Endometrial microvascular endothelial cells (primary cell): ENCODE measurements around the gene DCXR. TPM values are rescaled to one million over a fixed set of nuclear protein-coding genes. Genes with fewer than 3 reads are reported as not detected.

ENCODE experiments used
- in situ Hi-C: cut with HindIII; loops from 2 replicates; pipeline ENCODE4 v1.10.0; 2017; ENCODE audit warnings: low sequenced_read_pairs, low pct_unique_long_range_greater_than_20kb; ENCODE audit errors: inconsistent ontology term
- total RNA-seq: library from RNA; depleted of rRNA; stranded (reverse); fragments of >200 nt; gene quantifications from one replicate; pipeline ENCODE4 v1.2.3, GENCODE V29; 2015; ENCODE audit errors: inconsistent ontology term

Gene DCXR
- 133 TPM for total RNA-seq

DNA sequence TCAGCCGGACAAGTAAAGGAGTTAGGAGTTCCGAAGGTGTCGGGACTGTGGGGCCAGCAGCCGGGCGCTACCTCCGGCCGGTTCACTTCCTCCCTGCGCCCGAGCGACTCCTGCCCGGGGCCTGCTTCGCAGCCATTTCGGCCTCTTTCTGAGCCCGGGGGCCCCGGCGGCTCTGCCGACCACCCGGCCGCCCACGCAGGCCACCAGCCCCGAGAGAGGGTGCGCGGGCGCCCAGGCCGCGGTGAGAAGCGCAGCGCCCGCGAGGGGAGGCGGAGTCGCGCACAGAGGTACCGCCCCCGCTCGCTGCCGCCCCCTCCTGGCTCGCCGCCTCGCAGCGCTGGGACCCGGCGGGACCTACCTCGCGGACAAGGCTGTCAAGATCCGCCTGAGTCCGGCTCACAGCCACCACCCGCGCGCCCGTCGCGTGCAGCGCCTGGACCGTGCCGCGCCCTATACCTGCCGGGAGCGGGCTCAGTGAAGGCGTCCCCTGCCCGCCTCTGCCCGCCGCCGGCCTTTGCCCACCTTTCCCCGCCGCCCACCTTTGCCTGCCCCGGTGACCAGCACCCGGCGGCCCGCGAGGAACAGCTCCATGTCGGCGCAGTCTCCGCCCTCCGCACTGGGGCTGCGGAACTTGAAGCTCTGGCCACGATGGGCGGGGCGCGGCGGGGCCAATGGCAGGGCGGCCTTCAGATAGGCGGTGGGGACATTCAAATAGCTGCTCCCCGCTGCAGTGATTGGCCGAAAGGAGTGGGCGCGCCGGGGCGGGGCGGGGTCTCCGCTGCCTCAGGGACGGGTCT, at the start of gene DCXR:
TSS of gene DCXR (minus strand) at position 606 of the 797 bp plus-strand sequence. CDS start at position 591, 15 bp downstream.
- in situ Hi-C loops, result no loop called here

DNA sequence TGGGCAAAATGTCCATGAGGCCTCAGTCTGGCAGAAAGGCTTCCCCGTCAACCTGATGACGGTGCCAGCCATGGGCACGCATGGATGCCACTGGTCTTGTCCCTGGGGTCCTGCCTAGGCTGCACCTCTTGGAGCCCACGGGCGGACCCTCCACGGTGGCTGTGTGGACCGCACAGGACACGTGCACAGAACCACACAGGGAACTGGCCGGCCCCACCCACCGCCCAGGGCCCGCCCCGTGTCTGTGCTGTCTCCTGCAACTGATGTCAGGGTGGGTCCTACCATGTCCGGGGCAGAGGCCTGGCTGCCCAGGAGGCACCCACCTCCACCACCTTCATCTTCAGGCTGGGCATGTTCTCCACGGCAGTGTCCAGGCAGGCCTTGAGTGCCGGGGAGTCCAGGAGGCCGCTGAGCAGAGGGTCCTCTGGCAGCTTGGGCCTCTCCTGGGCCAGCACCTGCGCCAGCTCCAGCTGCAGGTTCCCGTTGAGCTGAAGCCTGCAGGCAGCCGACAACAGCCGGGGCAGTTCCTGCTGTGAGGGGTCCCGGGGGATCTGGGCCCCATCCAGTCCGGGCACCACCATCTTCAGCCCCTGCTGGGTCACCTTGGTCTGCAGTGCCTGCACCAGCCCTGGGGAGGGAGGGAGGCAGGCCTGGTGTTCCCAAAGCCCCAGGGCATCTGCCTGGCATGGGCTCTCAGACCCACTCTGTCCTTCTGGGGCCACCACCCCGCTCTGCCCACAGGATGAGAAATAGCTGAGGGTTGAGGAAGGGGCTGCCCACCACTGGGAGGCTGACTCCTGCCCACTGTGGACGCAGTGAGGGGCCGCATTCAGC, 48.7 kb upstream of the DCXR start:
- in situ Hi-C loops, result no loop called here

DNA sequence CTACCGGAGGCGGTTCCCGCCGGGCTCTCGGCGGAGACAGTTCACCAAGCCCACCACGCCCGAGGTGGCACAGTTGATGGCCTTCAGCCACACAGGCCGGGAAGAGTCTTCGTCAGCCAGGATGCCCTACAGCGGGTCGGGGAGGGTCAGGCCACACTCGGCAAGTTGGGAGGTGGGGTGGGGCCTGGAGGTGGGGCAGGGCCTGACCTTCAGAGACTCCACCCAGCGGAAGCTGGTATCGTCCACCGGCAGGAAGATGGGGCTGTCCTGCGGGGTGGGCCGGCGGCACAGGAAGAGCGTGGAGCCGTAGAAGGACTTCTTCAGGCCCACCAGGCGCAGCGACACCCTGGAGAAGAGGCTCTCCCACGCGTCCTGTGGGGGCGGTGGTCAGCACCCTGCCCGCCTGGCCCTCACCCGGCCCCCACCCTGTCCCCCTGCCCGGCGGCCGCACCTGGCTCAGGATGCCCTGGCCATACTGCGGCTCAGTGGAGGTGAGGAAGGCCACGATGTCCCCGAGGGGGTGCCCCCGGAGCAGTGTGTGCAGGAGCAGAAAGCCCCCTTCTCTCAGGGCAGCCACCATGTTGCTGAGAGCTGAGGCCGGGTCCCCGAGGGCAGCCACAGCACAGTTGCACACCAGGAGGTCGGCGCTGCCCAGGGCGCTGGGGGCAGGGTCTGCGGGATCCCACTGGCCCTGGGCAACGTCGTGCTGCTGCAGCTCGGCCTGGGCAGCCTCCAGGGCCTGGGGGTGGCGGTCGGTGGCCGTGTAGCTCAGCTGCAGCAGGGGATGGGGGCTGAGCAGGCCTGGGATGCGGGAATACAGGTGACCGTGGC, 47.7 kb upstream of the DCXR start:
- in situ Hi-C loops, result no loop called here

DNA sequence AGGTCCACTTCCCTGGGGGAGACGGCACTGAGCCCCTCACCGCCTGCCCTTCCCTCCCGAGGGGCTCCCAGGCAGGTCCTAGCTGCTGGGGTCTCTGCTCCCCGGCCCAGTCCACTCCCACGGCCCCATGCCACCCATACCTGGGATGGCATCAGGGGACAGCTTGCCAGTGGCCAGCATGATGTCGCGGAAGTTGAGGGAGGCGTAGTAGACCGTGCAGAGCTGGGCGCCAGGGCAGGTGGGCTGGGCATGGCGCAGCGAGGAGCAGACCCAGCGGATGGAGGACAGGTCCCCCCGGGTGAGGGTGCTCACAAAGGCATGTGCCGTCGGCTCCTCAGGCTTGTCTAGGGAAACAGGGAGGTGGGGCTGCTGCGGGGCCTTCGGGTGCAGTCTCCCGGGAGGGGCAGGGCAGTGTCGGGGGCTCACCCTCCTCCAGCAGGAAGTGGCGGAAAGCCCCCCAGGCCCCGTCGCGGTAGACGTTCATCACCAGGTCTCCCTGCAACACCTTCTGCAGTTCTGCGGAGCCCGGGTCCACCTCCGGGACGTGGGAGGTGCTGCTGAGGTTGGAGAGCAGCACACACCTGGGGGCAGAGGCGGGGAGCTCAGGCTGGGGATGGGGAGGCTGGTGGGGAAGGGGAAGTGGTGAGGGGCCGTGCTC, 47.0 kb upstream of the DCXR start:
- in situ Hi-C loops, result no loop called here

DNA sequence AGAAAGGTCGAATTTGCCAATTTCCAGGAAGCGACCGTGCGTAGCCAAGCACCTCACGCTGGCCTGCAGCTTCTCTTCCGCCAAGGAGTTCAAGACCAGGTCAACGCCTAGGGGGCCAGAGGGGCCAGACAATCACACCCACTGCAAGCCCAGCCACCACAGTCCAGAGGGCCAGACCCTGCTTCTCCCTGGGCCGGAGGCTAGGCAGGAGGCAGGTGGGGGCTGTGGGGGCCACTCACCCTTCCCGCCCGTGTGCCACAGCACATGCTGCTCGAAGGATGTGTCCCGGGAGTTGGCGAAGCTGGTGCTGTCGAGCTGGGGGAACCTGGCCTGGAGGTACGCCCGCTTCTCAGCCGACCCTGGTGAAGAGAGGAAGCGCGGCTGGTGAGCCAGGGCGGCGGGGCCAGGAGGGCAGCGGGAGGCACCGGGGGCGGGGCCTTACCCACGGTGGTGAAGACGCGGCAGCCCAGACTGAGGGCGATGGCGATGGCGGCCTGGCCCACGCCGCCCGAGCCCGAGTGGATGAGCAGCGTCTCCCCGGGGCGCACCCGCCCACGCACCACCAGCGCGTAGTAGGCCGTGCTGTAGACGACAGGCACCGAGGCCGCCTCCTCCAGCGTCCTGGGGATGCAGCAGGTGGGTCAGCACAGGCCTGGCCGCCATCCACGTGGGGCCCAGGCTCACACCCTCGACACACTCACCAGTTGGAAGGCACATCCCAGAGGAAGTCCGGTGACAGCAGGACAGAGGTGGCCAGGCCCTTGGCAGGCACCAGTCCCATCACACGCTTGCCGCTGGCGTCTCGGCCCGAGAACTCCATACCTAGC, 46.2 kb upstream of the DCXR start:
- in situ Hi-C loops, result no loop called here

DNA sequence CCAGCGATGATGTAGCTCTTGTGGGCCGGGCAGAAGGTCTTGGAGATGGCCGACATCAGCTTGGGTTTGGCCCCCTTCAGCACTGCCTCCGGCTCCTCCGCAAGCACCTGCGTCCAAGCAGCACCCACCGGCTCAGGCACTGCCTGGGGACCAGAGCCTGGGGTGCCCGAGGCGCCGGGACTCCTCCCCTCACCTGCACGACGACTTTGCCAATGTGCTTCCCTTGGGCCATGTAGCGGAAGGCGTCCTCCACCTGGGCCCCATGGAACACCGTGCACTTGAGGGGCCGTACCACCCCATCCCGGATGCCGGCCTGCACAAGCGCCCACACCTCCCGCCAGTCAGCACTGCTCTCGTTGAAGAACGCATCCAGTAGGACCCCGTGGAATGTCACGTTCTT, 45.5 kb upstream of the DCXR start:
- in situ Hi-C loops, result no loop called here

DNA sequence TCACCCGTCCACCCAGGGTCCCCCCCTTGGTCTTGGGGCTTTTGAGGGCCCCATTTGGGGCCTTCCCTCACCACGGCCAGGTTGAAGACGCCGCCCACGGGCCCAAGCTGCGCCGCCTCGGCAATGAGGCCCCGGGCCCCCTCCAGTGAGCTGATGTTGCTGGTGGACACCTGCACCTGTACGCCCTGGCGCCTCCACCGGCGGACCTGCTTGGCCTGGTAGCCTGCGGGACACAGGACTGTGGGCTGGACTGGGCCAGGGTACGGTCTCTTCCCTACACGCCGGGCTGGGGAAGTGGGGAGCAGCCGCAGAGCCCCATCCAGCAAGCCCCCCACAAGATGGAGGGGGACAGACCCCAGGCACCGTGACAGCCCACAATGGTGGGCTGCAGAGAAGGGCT, 45.0 kb upstream of the DCXR start:
- in situ Hi-C loops, result no loop called here

DNA sequence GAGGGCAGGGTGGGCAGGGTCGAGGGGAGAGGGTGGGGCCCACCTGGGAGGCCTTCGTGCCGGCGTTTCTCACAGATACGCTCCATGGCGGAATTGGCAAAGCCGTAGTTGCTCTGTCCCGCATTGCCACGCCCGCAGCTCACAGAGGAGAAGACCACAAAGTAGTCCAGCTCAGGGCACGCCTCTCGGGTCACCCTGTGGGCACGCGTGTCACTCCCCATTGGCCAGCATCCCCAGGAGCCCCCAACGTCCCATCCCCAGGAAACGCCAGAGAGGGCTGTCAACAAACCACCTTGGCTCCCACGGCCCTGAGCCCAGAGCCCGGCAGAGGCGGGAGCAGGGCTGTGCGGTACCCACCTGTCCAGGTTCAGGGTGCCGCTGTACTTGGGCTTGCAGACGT, 44.5 kb upstream of the DCXR start:
- in situ Hi-C loops, result no loop called here

DNA sequence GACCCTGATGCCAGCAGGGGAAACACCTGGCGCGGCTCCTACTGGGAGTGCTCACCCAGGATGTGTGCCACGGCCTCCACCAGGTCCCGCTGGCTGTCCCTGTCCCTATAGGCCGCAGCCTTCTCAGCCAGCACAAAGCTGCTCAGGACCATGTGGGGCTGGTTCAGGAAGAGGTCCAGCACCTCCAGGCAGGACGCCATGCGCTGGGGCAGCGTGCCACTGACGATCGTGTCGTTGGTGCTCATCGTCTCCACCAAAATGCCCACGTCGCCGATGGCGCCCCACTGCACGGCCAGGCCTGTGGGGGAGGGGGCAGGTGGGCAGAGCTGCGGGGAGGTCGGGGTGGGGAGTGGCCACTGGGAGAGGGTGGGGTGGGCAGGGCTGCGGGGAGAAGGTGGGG, 44.0 kb upstream of the DCXR start:
- in situ Hi-C loops, result no loop called here

DNA sequence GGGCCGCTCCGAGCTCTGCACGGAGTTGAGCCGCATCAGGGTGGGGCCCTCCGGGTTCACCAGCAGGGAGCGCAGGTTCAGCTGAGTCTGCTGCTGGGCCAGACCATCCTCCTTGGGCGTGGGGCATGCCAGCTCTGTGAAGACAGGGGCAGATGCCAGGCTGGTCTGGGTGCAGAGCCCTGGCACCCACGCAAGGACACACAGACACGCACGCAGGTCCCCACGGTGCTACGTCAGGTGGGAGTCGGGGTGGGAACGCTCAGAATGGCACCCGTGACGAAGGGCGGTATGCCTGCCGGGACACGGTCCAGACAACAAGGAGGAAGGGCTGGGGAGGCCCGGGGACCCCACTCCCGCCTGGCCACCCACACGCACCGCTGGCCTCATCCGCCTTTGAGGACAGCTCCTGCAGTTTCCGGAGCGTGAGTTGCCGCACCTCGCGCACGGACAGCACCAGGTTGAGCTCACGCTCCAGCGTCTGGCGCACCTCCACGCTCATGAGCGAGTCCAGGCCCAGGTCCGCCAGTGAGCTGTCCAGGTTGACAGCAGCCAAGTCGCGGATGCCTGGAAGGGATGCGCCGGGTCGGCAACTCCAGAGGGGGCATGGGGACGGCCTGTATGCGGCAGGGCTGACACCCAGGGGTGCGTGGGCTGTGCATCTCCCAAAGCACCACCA, 43.4 kb upstream of the DCXR start:
- in situ Hi-C loops, result no loop called here

DNA sequence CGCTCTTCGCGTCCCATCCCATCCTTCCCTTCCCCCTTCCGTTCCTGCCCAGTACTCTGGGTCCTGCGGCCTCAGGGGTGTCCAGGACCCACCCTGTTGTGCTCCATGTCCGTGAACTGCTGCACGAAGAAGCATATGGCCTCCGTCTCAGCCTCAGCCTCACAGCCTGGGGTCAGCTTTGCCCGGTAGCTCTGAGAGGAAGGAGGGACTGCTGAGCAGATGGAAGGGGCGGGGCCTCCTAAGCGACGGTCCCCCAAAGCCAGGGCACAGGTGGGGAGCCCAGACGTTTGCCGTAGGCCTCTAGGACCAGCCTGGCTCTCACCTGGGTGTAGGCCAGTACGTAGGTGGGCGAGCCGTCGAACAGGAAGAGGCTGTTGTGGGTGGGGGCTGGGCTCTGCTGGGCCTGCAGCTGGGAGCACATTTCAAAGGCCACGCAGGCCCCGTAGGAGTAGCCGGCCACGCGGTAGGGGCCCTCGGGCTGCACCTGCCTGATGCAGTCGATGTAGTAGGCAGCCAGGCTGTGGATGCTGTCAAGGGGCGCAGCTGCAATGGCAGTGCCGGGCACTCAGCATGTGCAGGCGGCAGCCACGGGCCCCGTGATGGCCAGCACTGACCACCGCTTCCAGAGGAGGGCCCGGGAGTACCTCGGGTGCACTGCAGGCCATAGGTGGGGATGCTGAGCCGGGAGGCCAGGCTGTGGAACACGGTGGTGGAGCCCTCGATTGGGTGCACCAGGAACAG, 42.7 kb upstream of the DCXR start:
- in situ Hi-C loops, result no loop called here

DNA sequence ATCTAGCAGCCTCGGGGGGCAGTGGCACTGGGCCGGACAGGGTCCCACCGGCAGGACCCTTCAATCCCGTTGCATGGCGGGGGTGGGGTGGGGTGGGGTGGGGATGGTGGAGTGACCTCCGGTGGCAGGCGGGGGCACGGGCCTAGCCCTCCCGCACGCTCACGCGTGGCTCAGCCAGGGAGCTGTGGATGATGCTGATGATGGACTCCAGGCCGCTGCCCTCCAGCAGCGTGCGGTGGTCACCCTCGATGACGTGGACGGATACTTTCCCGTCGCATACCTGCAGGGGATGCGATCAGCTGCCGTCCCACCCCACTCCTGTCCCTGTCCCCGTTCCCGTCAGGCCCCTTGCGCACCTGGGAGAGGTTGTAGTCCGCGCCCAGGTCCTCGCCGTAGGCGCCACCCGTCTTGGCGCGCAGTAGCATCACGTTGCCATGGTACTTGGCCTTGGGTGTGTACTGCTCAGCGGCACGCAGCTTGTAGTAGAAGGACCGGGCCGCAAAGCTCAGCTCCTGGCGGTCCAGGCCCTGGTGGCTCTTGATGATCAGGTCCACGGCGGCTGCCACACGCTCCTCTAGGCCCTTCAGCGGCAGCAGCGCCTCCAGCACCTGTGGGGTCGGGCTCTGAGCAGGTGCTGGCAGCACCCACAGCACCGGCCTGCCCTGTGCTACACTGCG, 41.6 kb upstream of the DCXR start:
- in situ Hi-C loops, result no loop called here

DNA sequence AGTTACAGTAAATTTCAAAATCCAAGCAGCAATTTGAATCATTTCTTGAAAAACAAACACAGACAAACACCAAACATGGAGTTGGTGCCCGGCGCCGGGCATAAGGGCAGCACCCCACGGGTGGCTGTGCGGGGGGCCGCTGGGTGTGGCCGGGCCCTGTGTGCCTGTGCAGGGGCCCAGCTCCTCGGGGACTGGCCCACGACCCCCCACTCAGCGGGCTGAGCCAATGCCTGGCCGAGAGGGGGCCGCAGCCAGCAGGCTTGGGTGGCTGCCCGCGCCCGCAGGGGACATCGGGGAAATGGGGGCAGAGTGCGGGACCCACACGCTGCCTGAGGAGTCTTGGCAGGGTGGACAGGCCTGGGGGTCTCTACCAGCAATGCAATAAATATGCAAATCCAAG, 40.9 kb upstream of the DCXR start:
- in situ Hi-C loops, result no loop called here

DNA sequence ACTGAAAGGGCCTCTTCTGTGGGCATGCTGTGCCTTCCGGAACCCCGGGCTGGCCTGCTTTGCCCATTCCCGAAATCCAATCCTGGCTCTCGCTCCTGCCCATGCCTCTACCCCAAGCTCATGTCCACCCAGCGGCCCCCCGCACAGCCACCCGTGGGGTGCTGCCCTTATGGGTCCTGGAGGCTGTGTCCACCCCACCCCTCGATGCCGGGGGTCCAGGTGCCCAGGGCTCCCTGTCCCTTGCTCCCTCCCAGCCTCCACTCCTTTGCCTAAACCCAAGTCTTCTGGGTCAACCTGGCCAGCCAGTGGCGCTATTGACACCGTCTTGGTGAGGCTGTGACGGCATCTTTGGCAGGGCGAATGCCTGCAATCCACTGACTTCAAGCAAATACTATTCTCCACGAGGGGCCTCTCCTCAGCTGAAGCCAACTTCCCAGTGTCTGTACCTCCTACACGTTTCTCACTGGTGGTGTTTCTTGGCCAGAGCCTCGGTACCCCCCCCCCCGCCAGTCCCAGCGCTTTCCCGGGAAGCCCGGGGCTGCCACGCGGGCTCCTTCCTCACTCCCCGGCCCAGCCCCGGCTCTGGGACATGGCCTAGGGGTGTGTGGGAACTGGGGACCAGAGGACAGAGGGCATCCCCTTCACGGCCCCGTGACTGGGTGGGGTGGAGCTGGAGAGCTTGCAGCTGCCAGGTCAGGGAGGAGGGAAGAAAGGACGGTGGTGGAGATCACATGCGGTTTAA, 40.3 kb upstream of the DCXR start:
- in situ Hi-C loops, result no loop called here

DNA sequence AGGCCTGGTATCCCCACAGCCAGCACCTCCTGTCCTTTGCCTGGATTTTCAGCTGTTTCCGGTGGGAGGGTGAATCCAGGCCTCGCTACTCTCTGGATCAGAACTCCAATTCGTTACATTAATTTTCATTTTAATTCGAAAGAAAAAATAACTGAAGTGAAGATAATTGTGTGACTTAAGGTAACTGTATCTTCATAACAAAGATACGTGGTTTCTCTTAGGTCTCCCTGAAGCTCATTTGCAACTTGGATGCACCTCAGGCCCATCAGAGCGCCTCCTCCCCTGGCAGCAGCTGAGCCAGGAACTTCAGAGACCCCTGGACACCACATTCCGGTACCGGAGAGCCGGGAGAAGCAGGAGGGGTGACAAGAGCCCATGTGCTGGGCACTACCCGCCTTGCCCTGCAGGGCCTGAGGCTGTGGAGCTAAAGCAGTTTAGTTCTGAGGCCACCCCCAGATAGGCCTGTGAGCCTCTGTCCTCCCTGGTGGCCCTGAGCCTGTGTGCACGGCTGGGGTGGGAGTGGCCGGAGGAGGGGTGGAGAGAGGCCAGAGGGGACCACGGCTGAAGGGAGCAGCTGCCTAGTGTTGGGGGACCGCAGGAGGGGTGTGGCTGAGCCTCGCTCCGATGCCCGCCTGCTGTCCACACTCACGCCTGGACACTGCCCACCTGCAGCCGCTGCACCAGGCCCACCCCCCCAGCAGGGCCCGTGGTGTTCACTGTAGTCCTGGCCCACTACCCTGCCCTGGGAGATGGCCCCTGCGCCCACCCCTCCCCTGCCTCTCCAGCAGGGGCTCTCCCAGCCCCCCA, 39.5 kb upstream of the DCXR start:
- in situ Hi-C loops, result no loop called here
